Osteoblast (primary cell): Measurements from ENCODE around the gene GRK1. TPM values are rescaled to one million over a fixed set of nuclear protein-coding genes. Genes with fewer than 3 reads are reported as not detected.

Experiments used
- DNase-seq: peaks from one replicate; pipeline ENCODE4 v3.0.0; 2011; ENCODE audit warnings: low spot score, mixed read lengths; ENCODE audit not compliant: insufficient read length; ENCODE audit errors: missing footprints
- H2AFZ ChIP-seq: 2 replicates; pipeline ENCODE4 v1.6.0; 2011; ENCODE audit warnings: mild to moderate bottlenecking, low read length
- H3K27ac ChIP-seq: 2 replicates; pipeline ENCODE4 v1.5.1; 2011; ENCODE audit warnings: mild to moderate bottlenecking, low read depth, low read length, moderate library complexity
- H3K27me3 ChIP-seq: 2 replicates; pipeline ENCODE4 v1.6.0; 2012; ENCODE audit warnings: mild to moderate bottlenecking, control low read depth, inconsistent platforms, low read length, moderate library complexity; ENCODE audit not compliant: insufficient read depth
- H3K36me3 ChIP-seq: 2 replicates; pipeline ENCODE4 v1.5.1; 2011; ENCODE audit warnings: mild to moderate bottlenecking, low read length, control low read depth, moderate library complexity; ENCODE audit not compliant: insufficient read depth
- H3K4me1 ChIP-seq: 2 replicates; pipeline ENCODE4 v1.5.1; 2011; ENCODE audit warnings: mild to moderate bottlenecking, low read length, control low read depth, moderate library complexity; ENCODE audit not compliant: insufficient read depth
- H3K4me2 ChIP-seq: 2 replicates; pipeline ENCODE4 v1.6.0; 2011; ENCODE audit warnings: mild to moderate bottlenecking, low read length; ENCODE audit not compliant: insufficient read depth
- H3K4me3 ChIP-seq: fragments of 200-600 bp; sonication (generic); 3 replicates; pipeline ENCODE4 v1.5.1; 2012; ENCODE audit warnings: mild to moderate bottlenecking, low read length, inconsistent platforms; ENCODE audit not compliant: insufficient read depth
- H3K79me2 ChIP-seq: 2 replicates; pipeline ENCODE4 v1.6.0; 2012; ENCODE audit warnings: mild to moderate bottlenecking, low read length, control low read depth, inconsistent platforms; ENCODE audit not compliant: insufficient read depth
- H3K9me3 ChIP-seq: 2 replicates; pipeline ENCODE4 v1.5.1; 2011; ENCODE audit warnings: low read depth, low read length, control low read depth
- H4K20me1 ChIP-seq: 2 replicates; pipeline ENCODE4 v1.6.0; 2012; ENCODE audit warnings: mild to moderate bottlenecking, low read length, control low read depth; ENCODE audit not compliant: insufficient read depth
- total RNA-seq: library from RNA; depleted of rRNA; stranded (reverse); fragments of >200 nt; gene quantifications from 2 replicates; pipeline ENCODE4 v1.2.3, GENCODE V29; 2012
- TF ChIP-seq, protein P1 (sequence below): IDR thresholded peaks from 2 replicates; pipeline ENCODE4 v1.5.1; 2011; ENCODE audit warnings: mild to moderate bottlenecking, low read depth, low read length, moderate library complexity; ENCODE audit errors: extremely low read depth

GRK1 gene
- total RNA-seq, 1 donor, result not detected

DNA sequence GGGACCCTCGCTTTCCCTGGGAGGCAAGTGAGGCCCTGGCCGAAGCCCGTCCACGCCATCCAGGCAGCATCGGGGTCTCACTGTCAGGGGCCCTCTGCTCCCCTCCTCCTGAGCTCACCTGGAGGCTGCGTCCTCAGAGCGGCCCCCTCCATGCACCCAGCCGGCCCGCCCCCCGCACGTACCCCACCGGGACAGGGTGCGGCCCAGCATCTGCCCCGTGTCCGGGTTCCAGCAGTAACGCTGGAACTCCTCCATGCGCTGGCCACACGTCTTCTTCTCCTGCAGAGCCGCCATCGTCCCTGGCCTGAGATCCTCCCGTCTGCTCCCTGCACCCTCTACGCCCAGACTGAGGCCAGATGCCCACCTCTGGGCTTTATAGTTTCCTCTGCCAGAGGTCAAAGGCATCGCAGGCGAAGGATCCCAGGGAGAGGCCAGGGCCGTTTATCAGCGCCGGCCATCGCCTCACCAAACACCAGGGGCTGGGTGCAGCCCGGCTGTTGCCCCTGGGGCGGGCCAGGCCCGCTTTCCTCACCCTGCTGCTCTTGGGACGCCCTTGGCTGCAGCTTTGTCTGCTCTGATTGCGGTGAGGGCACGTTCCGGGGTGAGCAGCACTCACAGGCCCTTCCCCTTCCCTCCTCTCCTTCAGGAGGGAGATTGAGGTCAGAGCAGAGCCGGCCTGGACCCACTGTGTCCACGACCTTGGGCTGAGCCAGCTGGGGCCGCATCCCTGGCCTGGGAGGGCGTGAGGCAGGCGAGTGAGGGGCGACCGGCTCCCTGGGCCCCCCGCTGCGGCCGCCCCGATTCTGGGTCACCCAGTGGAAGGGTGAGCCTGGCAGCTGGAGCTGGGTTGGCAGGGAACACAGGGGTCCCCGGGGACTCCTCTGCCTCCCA, 8.9 kb upstream of the GRK1 start, which contains the start of gene ATP4B:
Gene ATP4B (minus strand): TSS at position 348 of the 891 bp plus-strand sequence. CDS start 54 bp downstream, at position 294.
- Histone ChIP-seq H4K20me1 (no peaks in the 10 kb centered on the region), H2AFZ (no peak within 1 kb of the TSS), H3K4me3 (no peak within 1 kb of the TSS), H3K9me3 (no peaks in the 10 kb centered on the region), H3K27ac (no peak within 1 kb of the TSS), H3K36me3 (no peaks in the 10 kb centered on the region), H3K27me3 (peaks cover 30% of the 10 kb centered on the region), H3K4me2 (no peak within 1 kb of the TSS), H3K79me2 (no peaks in the 10 kb centered on the region), H3K4me1 (no peaks in the 10 kb centered on the region)
- TF ChIP-seq, protein P1, sequence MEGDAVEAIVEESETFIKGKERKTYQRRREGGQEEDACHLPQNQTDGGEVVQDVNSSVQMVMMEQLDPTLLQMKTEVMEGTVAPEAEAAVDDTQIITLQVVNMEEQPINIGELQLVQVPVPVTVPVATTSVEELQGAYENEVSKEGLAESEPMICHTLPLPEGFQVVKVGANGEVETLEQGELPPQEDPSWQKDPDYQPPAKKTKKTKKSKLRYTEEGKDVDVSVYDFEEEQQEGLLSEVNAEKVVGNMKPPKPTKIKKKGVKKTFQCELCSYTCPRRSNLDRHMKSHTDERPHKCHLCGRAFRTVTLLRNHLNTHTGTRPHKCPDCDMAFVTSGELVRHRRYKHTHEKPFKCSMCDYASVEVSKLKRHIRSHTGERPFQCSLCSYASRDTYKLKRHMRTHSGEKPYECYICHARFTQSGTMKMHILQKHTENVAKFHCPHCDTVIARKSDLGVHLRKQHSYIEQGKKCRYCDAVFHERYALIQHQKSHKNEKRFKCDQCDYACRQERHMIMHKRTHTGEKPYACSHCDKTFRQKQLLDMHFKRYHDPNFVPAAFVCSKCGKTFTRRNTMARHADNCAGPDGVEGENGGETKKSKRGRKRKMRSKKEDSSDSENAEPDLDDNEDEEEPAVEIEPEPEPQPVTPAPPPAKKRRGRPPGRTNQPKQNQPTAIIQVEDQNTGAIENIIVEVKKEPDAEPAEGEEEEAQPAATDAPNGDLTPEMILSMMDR, result no peak
- peak; percentile 57 for DNase-seq

DNA sequence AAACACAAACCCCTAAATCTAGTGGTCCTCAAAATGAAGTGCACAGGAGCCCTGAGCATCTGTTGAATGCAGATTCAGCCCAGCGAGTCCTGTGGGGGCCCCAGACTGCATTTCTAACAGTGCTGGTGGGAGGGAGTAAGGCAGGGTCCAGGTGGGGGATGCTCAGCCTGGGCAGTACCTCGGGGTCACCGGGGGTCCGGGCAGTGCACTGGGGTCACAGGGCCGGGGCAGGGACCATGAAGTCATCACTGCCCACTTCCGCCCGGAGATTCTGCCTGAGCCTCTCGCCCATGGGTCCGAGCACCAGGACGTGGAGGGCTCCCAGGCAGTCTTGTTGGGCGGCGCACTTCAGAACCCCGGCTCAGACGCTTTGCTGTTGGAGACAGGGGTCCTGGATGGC, 8.2 kb upstream of the GRK1 start:
- TF ChIP-seq, protein P1, result no peak
- peaks cover 29% of the 10 kb centered on the region for H3K27me3 ChIP-seq
- H3K4me3 ChIP-seq, result no peak overlapping the region
- no peaks in the 10 kb centered on the region for H3K79me2 ChIP-seq
- no peak overlapping the region for H3K4me2 ChIP-seq
- no peaks in the 10 kb centered on the region for H4K20me1 ChIP-seq
- H2AFZ ChIP-seq, result no peak overlapping the region
- H3K36me3 ChIP-seq, result no peaks in the 10 kb centered on the region
- no peaks in the 10 kb centered on the region for H3K9me3 ChIP-seq
- DNase-seq, result peak; percentile 30
- H3K27ac ChIP-seq, result no peak overlapping the region
- H3K4me1 ChIP-seq, result no peaks in the 10 kb centered on the region

DNA sequence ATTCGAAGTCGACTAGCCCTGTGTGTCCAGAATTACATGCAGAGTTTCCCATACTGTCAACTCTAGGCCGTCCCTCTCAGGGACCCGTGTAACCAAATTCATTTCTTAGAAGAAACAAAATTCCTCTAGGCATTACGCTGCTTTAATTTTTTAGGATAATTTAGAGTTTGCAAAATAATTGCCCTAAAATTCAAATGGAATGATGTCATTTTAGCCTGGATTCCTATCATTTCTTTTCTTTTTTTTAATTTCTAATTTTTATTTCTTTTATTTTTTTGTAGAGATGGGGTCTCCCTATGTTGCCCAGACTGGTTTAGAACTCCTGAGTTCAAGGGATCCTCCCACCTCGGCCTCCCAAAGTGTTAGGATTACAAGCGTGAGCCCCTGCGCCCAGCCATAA, 7.7 kb upstream of the GRK1 start:
- no peaks in the 10 kb centered on the region for H3K4me1 ChIP-seq
- no peaks in the 10 kb centered on the region for H4K20me1 ChIP-seq
- H3K36me3 ChIP-seq, result no peaks in the 10 kb centered on the region
- H3K79me2 ChIP-seq, result no peaks in the 10 kb centered on the region
- H3K9me3 ChIP-seq, result no peaks in the 10 kb centered on the region
- no peak for DNase-seq
- TF ChIP-seq, protein P1, result no peak
- H3K27ac ChIP-seq, result no peak overlapping the region
- H3K4me2 ChIP-seq, result no peak overlapping the region
- no peak overlapping the region for H3K4me3 ChIP-seq
- H2AFZ ChIP-seq, result no peak overlapping the region
- peaks cover 29% of the 10 kb centered on the region for H3K27me3 ChIP-seq

DNA sequence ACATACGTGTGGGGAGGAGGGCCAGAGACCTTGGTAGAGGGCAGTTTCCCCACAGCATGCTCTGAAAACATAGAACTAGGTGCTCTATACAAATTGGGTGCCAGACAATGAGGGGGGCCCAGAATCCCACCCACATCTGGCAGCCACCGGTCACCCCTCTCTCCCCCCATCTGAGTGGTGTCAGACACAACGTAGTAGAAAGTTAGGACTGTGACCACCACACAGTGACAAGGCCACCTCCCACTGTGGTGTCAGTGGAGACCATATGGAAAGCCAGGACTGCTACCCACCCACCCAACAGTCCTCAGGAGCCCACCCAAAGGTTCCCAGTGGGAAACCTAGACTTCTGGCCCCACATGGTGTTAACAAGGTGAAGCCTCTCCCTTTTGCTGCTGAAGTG, 7.0 kb upstream of the GRK1 start:
- H4K20me1 ChIP-seq, result no peaks in the 10 kb centered on the region
- DNase-seq, result peak; percentile 44
- no peak overlapping the region for H3K4me2 ChIP-seq
- H2AFZ ChIP-seq, result no peak overlapping the region
- H3K4me3 ChIP-seq, result no peak overlapping the region
- no peak overlapping the region for H3K27ac ChIP-seq
- no peaks in the 10 kb centered on the region for H3K79me2 ChIP-seq
- TF ChIP-seq, protein P1, result no peak
- H3K27me3 ChIP-seq, result peaks cover 33% of the 10 kb centered on the region
- H3K36me3 ChIP-seq, result no peaks in the 10 kb centered on the region
- no peaks in the 10 kb centered on the region for H3K4me1 ChIP-seq
- H3K9me3 ChIP-seq, result no peaks in the 10 kb centered on the region
